NCI-H1417 (cell line): ENCODE data around the gene GGACT.
A peak's percentile ranks its signal among the peaks of the same experiment; 100 is the strongest.
"Not testable (repeated sequence)": the region's sequence is repeated elsewhere in the genome, so short reads cannot be mapped to it uniquely, and the experiment has no call there.

ENCODE experiments used
- DNase-seq, 3 experiments: peaks; one replicate each; lab custom pipeline; 2025; lab: John Stamatoyannopoulos, UW

The GGACT gene

DNA sequence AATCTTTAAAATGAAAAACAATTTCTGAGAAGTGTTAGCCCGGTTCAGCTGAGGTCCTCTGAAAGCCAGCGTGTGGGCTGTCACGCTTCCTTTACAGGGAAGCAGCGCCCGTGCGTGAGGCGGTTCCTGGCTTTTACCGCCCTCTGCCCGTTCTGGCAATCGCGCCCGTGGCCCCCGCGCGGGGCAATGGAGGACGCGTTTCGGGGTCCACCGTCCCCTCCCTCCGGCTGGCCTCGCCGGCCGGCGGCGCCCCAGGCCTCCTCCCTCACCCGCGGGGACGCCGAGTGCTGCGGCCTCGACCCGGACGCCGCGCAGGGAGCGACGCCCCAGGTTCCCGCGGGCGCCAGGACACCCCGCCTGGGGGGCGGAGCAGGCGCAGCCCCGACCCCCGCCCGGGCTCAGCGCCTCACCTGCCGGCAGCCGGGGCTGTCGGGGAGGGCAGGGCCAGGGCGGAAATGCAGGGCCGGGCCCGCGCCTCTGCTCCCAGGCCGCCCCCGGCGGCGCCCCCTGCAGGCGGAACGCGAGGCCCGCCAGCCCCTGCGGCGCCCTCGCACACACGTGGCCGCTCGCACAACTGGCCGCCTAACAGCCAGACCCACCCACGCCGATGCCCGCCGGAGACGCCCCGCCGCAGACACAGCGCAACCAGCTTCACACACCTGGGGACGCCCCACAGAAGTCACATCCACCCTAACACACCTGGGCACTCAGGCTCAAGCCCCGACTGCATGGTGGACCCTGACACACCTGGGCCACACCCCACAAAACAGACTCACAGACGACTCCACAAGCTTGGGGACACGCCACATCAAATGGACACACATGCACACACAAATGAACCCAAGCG, at the start of gene GGACT:
Gene GGACT (minus strand): TSS at position 459 of the 847 bp plus-strand sequence. CDS start 56,198 bp downstream, outside the sequence.
- DNase-seq: peak; percentile 84 to 92 (median 90)

DNA sequence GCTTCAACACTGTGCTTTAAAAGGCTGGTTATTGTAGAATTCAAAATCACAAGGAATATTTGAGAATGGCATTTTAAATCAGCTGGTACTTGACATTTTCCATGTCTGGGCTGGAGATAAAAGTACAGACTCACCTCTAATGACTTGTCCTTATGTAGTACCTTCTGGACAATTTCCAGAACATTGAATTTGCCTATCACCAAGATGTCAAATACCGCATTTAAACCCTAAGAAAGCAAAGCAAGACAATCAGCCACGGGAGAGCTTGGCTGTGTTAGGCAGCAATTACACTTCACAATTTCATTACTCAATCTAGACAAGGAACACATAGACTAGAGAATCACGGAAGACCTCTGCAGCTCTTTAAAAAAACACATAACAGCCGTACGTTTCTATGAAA, 49.2 kb upstream of the GGACT start:
- peak in 1 of 3 experiments; percentile 38 for DNase-seq

DNA sequence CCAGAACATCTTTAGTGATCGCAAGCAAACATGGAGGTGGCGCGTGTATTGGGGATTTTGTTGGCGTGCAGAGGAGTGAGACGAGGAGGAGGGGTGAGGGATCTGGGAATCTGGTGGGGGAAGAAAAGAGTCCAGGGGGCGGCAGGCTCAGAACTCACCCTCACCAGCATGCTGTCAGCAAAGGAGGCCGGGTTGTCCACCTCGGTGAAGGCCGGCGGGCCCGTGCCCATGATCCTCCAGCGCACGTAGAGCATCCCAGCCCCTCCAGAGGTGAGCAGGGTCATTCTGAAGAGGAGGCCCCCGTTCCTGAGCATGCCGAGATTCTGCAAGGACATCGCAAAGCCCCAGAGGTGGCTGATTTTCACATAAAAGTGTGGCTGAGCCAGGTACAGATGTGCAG, 48.8 kb upstream of the GGACT start:
- no peak for DNase-seq

DNA sequence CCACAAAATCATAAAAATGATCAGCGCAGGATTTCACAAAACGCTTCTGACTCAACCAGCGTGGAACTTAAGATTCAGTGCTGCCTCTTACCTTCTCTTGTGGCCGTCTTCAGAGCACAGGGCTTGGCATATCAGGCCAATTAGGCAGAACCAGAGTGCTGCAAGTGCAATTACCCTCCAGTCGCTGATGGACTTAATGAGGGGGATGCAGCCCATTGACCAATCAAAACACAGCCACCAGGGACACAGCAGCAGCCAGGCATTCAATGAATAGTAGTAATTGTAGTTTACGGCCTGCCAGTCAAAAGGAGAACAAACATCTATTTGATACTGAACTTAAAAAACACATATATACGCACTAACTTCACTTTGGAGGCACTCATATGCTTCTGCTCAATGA, 47.9 kb upstream of the GGACT start:
- peak; percentile 61 to 100 (median 95) for DNase-seq

DNA sequence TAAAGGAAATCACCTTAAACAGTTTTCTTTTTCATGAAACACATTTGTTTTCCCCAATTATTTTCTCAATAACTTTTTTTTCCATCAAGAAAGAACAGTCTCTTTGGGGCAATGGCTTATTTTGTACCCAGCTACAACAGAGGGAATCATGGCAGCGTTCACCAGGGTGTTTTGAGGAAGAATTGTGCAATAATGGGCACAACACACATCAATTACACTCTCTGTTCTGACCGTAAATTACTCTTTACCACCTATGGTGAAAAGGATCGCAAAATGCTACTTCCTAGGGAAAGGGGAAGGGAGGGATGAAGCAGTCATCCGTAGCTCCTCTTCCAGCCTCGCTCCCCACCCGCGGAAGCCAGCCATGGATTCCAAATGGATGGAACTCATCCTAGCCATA, 47.4 kb upstream of the GGACT start:
- peak in 2 of 3 experiments; percentile 95 to 99 for DNase-seq

DNA sequence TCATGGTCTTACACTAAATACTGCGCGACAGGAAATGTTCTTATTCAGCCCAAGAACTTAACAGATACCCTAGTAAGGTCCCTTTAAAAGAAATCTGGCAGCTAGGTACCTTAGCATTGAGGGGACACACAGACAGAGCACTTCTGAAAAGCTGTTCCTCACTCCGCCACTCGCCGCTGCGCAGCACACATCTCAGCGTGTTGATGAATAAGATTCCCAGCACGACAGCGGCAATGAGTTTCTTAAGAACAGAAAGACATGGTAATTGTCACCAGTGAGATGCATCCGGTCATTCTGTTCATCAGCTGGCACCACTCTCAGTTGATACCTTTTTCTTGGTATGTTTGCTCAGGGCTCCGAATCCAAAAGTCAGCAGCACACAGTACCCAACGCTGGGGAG, 46.1 kb upstream of the GGACT start:
- no peak for DNase-seq

DNA sequence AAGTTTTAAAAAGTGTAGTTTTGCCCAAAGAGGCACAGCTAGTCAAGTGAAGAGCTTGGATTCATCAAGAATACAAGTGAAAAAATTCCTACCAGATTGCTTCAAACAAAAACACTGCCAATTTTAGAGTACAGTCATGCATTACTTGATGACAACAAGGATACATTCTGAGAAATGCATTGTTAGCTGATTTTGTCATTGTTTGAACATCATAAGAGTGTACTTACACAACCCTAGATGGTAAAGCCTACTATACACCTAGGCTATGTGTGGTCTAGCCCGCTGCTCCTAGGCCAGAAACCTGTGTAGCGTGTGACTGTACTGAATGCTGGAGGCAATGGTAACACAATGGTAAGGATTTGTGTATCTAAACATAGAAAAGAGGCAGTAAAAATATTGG, 44.9 kb upstream of the GGACT start:
- no peak for DNase-seq

DNA sequence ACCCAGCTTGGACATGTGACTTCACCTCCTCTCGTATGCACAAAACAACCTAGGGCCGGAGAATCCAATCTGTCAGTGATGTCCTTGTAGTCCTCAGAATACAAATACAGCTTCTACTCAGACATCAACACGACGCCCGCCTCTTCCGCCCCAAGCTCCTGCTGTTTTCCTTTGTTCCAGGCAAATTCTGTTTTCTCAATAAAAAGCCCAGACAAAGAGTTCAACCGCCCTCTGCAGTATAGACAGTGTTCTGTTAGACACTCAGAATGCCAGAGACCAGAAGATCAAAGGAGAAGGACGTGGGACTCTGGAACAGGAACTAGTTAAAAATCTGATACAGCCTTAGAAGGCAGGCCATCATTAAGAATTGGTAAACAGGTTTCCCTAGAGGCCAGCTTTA, 42.0 kb upstream of the GGACT start:
- DNase-seq: peak; percentile 63 to 99 (median 94)

DNA sequence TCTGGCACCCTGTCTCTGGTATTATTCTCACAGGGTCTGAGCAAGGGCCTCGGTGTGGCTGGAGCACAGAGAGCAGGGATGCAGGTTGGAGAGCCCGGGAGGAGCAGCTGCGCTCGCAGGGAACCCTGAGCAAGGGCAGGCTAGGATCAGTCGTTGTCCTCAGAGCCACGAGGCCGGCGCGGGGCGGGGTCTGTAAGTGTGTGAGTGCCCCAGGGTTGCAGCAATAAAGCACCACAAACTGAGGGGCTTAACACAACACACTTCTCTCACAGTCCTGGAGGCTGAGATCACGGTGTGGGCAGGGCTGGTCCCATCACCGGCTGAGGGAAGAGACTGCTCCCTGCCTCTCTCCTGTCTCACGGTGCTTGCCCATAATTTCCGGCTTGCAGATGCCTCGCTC, 38.5 kb upstream of the GGACT start:
- no peak for DNase-seq

DNA sequence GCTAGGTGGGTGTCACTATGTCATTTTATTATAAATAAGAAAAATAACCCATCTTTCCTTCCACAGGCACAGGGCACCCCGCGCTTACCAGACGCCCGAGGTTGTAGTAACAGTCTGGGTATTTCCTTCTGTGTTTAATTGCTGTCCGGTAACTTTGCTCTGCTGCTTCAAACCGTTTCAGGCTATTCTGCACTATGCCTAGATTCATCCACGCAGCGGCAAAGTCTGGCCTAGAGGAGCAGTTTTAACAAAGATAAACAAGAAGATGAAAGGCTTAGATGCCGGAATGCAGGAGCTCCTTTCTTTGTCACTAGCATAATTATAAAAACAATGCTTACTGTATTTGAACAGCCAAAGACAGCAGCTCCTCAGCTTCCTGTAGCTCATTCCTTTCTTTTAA, 36.9 kb upstream of the GGACT start:
- DNase-seq: no peak

DNA sequence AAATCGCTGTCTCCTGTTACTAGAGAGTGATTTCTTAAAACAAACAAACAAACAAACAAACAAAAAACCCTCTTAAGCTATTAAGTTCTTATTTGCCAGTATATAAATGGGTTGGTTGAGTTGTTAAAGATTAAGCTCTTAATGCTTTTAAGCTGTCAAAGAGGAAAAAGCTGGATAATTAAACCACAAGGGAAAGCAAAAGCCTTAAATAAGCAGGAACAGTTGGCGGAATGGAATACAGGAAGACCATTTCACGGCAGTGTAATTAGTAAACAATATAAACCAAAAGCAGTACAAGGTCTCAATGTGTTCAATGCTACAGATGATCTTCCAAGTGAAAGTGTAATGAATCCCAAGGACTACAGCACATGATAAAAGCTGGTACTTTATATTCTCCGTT, 32.2 kb upstream of the GGACT start:
- no peak for DNase-seq

DNA sequence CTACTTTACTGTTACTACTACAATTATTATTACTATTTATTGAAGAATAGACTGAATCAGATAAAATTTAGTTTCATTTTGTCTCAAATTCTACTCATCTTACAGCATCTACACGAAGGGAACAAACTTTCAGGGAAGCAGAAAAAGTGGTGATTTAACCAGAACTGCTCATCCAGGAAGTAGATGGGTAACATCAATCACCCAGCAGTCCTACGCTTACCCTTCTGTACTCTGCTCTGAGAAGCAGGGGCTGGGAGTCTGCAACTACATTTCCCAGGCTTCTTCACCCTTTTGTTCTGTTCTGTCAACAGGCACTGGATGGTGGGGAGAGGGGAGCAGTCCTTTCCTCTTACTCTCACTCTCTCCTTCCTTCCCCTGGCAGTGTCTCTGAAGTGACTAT, 31.4 kb upstream of the GGACT start:
- no peak for DNase-seq

DNA sequence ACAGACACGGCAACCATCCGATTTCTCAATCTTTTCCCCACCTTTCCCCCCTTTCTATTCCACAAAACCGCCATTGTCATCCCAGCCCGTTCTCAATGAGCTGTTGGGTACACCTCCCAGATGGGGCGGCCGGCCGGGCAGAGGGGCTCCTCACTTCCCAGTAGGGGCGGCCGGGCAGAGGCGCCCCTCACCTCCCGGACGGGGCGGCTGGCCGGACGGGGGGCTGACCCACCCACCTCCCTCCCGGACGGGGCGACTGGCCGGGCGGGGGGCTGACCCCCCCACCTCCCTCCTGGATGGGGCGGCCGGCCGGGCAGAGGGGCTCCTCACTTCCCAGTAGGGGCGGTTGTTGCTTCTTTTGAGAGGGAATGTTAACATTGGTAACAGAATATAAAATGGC, 30.3 kb upstream of the GGACT start:
- not testable (repeated sequence) for DNase-seq

DNA sequence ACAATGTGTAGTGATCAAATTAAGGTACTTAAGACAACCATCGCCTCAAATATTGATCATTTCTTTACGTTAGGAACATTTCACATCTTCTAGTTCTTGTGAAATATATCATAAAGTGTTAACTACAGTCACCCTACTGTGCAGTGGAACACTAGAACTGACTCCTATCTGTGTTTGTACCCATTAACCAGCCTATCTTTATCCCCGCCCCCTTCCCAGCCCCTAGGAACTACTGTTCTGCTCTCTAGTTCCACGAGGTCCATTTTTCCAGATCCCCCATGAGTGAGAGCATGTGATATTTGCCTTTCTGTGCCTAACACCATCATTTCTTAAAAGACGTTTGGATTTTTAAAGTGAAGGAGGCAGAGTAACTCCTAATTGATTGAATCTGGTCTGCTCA, 24.4 kb upstream of the GGACT start:
- no peak for DNase-seq

DNA sequence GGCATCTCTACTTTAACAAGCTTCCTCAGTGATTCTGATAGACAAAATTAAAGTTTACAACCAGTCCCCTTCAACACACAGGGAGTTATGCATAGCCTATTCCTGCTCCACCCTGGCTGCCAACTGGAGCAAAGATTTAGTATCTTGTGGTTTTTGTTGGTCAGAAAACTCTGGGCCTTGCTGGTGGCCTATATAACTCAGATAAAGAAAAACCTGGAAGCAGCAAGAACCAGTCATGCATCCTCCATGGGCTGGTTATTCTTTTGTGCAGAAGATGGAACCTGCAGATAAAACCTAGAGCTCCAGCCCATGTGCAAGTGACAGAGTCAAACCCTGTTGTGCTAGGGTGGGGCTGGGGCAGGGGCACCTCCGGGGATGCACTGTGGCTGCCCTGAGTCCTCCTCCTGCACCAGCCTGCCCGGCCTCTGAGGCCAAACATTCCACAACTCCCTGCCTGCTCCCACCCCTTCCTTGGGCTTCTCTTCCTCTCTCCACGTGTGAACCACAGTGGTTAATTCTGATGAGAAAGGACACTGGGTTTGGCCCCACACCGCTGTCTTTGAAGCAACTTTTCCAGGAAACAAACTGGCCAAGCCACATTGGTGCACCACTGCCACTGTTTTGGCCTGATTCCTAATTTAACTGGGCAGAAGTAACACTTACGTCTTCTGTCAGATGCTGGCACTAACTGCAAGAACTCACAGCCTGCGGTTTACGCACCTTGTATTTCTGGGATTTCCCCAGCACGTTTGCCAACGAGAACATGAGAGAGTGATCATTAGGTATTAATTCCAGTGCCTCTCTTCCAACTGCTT, 23.3 kb upstream of the GGACT start:
- DNase-seq: no peak

DNA sequence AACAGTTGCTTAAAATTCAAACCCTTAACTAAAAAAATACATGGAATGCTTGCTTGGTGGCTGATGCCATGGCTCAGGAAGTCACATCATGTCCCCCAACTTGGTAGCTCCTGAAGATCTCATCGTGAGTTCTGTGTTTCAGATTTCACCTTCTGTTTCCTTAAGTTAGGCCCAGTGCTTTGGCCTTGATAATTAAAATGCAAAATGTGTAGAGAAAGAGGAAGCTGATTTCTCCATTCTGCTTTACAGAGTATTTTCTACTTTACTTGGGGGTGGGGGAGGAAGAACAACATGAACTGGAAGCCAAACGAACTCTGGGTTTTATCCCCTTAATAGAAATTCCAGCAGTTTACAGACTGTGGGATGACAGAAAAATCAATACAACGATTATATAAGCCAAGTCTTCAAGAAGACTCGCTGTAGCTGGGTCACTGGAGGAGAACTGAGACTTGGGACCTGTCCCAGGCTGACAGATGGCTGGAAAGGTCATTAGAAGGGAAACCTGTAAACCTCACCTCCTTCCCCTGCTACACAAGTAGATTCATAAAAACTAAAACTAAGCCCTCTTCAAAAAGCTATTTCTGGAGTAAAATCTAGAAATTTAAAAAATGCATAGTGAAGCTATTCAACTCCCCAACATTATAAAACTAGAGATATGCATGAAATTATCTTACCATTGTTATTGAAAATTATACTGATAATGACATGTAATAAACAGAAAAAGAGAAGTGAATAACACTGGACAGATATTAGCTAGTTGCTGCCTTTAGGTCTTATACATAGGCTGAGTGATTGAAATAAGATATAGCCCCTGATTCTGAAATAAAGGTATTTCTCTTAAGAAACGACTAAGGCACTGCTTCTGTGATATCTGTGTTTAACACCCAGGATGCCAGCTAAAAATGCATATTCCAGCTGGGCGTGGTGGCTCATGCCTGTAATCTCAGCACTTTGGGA, 22.1 kb upstream of the GGACT start:
- DNase-seq: no peak

DNA sequence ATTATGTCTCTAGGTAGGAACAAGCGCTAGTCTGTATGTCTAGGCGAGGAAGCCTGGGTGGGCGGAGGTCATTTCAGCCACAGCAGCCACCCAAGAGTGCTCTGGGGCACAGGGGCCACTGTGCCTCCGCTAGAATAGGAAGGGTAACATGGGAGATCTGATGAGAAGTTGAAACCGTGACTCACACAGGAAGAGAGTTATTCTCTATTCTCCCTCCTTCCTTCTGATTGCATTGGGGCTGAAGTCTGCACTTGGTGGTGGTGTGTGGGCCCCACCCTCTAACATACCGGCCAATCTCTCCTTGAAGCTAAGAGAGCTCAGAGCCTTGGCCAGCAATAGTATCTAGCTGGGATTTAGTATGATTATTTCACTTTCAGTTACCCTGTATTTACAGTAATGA, 20.3 kb upstream of the GGACT start:
- DNase-seq: no peak

DNA sequence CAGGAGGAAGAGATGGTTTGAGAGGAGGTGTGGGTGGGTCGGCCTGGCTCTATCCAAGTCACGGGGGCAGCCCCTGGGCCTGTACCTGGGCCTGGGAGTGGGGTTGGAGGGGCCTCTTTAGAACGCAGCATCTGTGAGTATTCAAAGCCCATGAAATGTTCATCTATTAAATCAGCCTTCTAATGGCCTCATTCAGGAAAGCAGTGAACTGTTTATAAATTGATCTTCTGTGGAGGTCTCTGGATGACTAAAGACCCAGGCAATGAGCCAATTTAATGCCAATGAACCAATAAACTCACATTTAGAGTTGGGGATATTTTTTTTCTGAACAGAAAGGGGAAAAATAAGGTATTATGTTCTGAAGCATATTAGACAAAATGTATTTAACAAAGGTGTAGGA, 19.9 kb upstream of the GGACT start:
- DNase-seq: no peak

DNA sequence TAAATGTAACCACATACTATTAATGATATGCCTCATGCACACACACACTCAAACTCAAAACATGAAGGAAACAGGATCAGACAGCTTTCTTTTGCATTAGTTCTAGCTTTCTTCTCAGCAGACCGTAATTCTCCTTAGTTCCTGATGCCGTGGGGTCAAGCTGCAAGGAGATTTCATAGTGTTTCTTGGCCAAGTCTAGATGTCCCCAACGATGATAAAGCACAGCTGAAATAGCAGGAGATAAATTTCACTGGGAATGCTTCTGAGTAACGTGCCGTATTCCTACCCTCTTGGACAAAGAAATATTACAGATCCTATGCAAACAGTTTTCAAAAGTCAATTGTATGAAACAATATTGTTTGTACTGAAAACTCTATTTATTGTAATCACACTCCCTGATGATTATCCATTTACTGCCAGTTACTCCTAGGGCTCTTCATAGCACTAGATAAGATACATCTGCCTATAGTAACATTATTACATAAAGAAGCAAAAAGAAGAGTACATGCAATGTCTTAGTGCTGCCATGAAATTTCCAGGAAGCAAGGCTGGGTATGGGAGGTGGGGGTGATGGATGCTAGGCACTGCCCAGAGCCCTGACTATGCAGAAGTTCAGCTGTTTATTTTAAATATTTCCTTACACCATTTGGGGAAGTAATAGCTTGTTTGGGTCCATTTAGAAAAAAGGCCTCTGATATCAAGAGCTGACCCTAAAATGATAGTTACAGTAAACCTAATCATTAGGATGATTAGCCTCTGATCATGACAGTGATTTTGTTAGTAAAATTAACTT, 16.5 kb upstream of the GGACT start:
- no peak for DNase-seq

DNA sequence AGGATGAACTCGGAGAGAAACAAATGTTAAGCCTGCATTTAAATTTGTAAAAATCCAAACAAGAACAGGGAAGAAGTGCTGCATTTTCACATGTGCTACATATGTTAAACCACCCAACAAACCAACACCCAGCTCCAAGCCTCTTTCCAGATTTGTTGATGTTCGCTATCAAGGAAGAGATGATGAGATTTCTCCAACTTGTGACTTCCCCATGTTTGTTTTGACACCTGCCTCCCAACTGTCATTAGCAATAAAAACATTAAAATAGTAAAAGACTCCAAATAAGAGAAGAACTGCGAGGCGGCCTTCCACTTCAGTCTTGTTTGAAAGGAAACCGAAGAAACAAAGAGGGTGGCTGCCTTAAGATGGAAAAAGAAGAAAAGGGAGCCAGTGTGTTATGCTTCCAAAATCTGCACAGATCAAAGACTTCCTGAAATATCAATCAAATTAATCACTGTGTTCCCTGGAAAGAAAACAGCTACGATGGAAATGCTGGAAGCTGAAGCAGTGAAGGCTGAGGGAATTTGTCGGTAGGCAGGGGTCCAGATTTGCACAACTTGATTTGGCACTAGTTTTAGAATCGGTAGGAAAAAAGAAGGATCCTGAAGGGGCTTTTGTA, 14.0 kb upstream of the GGACT start:
- no peak for DNase-seq

DNA sequence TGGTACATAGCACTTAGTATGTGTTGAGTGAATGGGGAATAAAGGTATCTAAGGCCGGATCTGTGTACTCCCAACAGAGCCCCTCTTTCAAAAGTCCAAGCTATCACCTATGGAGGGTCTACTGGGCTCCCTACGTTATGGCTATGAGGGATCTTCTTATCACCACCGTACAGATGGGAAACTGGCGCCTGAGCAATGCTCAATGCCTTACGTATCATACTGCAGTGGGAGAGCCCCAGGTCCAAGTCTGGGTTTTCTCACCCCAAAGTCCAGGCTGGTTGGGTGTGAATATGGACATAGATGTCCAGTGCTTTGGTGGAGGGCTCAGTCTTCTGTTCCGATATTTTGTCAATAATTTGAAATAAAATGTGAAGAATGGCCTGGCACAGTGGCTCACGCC, 13.1 kb upstream of the GGACT start:
- no peak for DNase-seq
